Cardiac muscle cell (in vitro differentiated cells and primary cell): Measurements from ENCODE around the gene MAML3. TPM values are rescaled to one million over a fixed set of nuclear protein-coding genes. Genes with fewer than 3 reads are reported as not detected.

Experiments
- DNase-seq, 2 donors: peaks; one replicate each; pipeline versions ENCODE4 v3.0.0 to v3.0.0-alpha.2; 2010 to 2017; ENCODE audit warnings: low read depth in 1 of 2, low spot score in 1 of 2
- H3K27ac ChIP-seq: fragments of 200-600 bp; sonication (generic); 2 replicates; pipeline ENCODE4 v1.5.1; 2016
- H3K27me3 ChIP-seq: fragments of 200-600 bp; sonication (generic); 2 replicates; pipeline ENCODE4 v1.6.0; 2016; ENCODE audit warnings: control low read depth
- H3K36me3 ChIP-seq: fragments of 200-600 bp; sonication (generic); 2 replicates; pipeline ENCODE4 v1.5.1; 2016; ENCODE audit warnings: control low read depth
- H3K4me1 ChIP-seq: fragments of 200-600 bp; sonication (generic); 2 replicates; pipeline ENCODE4 v1.8.1; 2017; ENCODE audit warnings: low read depth, mild to moderate bottlenecking, mixed run types
- H3K4me3 ChIP-seq: fragments of 200-600 bp; sonication (generic); 2 replicates; pipeline ENCODE4 v1.5.1; 2016; ENCODE audit warnings: mild to moderate bottlenecking
- H3K9me3 ChIP-seq: fragments of 200-600 bp; sonication (generic); 2 replicates; pipeline ENCODE4 v1.5.1; 2017; ENCODE audit warnings: low read depth, mild to moderate bottlenecking, control low read depth
- polyA plus RNA-seq: library from polyadenylated mRNA; unstranded; fragments of >200 nt; fragmentation: Nextera tagmentation; extraction: Ambion mirVana; gene quantifications from 2 replicates; pipeline ENCODE4 v1.2.1, GENCODE V29; 2016
- total RNA-seq: library from RNA; depleted of rRNA; stranded (reverse); fragments of >200 nt; gene quantifications from 2 replicates; pipeline ENCODE4 v1.2.3, GENCODE V29; 2016
- TF ChIP-seq, protein P1 (sequence below): IDR thresholded peaks from 2 replicates; pipeline ENCODE4 v1.5.1; 2012; ENCODE audit warnings: low read depth, mild to moderate bottlenecking, low read length

Gene MAML3
- total and polyA plus RNA-seq, 2 experiments from 2014 or later: 7.8 to 22.8 TPM

DNA sequence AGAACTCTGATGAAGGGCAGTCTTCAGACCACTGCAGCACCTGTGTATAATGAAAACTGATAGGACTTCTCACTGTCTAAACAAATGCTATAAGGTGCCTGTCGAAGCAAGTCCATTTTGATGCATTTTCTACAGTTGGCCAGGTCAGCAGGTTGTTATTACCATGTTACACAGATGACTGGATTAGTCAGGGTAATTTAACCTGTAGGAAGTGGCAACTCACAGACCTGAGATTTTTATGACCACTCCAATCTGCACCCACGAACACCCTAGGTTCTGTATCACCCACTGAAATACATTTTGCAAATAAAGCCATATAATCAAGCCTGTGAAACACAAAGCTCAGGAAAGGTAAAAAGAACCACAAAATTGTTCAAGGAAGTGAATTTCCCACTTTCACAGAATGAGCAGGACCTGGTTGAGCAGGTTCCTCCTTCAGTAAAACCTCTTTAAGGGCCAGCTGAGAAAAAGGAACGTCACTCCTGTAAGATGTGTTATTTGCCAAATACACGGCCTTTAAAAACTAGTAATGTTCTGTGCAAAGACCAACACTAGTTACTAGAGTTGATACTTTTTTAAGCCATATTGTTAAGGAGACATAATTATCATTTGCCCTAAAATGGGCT, 12.7 kb downstream of the MAML3 start:
- DNase-seq: no peak
- Histone ChIP-seq H3K27me3 (no peaks in the 10 kb centered on the region), H3K27ac (no peak overlapping the region), H3K4me1 (peaks cover 17% of the 10 kb centered on the region), H3K36me3 (no peaks in the 10 kb centered on the region), H3K4me3 (no peak overlapping the region), H3K9me3 (no peaks in the 10 kb centered on the region)
- TF ChIP-seq, protein P1, sequence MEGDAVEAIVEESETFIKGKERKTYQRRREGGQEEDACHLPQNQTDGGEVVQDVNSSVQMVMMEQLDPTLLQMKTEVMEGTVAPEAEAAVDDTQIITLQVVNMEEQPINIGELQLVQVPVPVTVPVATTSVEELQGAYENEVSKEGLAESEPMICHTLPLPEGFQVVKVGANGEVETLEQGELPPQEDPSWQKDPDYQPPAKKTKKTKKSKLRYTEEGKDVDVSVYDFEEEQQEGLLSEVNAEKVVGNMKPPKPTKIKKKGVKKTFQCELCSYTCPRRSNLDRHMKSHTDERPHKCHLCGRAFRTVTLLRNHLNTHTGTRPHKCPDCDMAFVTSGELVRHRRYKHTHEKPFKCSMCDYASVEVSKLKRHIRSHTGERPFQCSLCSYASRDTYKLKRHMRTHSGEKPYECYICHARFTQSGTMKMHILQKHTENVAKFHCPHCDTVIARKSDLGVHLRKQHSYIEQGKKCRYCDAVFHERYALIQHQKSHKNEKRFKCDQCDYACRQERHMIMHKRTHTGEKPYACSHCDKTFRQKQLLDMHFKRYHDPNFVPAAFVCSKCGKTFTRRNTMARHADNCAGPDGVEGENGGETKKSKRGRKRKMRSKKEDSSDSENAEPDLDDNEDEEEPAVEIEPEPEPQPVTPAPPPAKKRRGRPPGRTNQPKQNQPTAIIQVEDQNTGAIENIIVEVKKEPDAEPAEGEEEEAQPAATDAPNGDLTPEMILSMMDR: no peak

DNA sequence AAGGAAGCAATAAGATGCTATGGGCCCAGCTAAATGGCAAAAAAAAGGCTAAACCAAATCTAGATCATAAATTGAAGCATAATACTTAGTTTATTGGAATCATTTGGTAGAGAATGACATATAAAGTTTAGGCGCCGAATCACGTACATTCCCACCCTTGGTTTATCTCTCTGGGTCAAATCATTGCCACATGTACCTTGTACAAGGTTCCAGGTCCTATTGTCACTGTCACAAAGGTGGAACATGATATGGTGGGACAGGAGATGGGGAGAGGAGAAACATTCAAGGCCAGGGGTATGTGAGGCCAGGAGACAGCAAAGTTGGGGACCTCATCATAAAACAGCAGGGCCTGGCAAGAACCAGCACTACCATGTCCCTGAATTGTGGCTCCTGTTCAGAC, 13.4 kb downstream of the MAML3 start:
- Histone ChIP-seq H3K4me3 (no peak overlapping the region), H3K4me1 (peaks cover 19% of the 10 kb centered on the region), H3K27me3 (no peaks in the 10 kb centered on the region), H3K36me3 (no peaks in the 10 kb centered on the region), H3K27ac (no peak overlapping the region), H3K9me3 (no peaks in the 10 kb centered on the region)
- TF ChIP-seq, protein P1: no peak
- DNase-seq: no peak

DNA sequence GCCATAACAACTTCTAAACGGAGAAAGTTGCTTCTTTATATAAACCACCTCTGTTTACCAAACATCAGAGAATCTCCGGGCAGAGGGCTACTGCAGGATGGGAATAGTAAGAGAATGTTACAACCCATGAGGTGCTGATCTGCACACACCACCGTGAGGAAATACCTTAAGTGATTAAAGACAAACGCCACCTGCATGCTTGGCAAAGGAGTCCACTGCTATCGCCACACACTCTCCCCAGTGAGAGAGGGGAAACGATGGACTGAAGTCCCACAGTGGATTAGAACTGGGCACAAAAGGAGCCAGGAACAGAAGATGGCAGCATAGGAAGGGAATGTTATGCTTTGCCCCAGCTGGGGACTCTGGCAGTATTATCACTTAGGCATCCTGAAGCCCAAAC, 15.6 kb downstream of the MAML3 start:
- H3K36me3 ChIP-seq: no peaks in the 10 kb centered on the region
- H3K4me1 ChIP-seq: peaks cover 24% of the 10 kb centered on the region
- H3K27me3 ChIP-seq: no peaks in the 10 kb centered on the region
- H3K9me3 ChIP-seq: no peaks in the 10 kb centered on the region
- no peak for DNase-seq
- H3K27ac ChIP-seq: no peak overlapping the region
- TF ChIP-seq, protein P1: no peak
- no peak overlapping the region for H3K4me3 ChIP-seq

DNA sequence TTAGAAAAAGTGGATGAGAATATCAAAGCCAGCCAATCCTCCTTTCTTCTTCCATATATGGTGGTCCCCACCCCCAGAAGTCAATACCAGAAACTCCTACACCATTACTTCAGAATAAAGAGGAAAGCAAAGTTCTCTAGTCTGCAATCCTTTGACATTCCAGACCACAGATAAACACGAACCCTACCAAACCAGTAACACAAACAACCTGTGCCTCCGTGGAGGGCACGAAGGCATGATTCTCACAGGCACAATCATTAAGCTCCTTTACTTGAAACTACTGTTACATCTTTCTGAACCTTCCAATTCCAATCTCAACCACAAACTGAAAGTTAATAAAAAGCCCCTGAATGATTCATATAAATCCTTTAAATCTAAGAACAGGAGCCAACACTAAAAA, 16.3 kb downstream of the MAML3 start:
- Histone ChIP-seq H3K9me3 (no peaks in the 10 kb centered on the region), H3K4me1 (peaks cover 24% of the 10 kb centered on the region), H3K27ac (no peak overlapping the region), H3K36me3 (no peaks in the 10 kb centered on the region), H3K4me3 (no peak overlapping the region), H3K27me3 (no peaks in the 10 kb centered on the region)
- TF ChIP-seq, protein P1: no peak
- peak in 1 of 2 donors; percentile 52 for DNase-seq

DNA sequence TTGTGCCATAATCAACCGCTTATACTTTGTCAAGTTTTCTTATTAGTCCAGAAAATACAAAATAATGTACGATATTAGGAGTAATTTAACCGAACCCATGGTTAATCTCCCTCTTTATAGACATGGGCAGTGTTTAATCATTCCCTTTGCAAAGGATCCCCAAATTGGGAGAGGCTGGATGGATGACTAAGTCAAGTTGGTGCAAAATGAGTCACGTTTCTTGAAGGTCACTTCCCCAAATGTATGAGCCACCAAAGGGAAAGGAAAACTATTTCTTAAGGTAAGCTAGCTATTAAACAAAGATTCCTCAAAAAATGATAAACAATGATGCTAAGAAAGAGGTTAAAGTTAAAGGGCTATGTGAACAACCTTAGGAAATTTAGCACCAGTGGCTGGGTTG, 17.5 kb downstream of the MAML3 start:
- TF ChIP-seq, protein P1: no peak
- no peaks in the 10 kb centered on the region for H3K27me3 ChIP-seq
- H3K4me3 ChIP-seq: no peak overlapping the region
- H3K4me1 ChIP-seq: peaks cover 26% of the 10 kb centered on the region
- DNase-seq: peak in 1 of 2 donors; percentile 14
- no peak overlapping the region for H3K27ac ChIP-seq
- H3K9me3 ChIP-seq: no peaks in the 10 kb centered on the region
- no peaks in the 10 kb centered on the region for H3K36me3 ChIP-seq
